Fibroblast of mammary gland (primary cell): ENCODE results near the gene HS1BP3.

Experiments used
- DNase-seq: peaks from one replicate; pipeline ENCODE4 v3.0.0-alpha.2; 2010; ENCODE audit warnings: low read depth
- H3K4me3 ChIP-seq: 2 replicates; pipeline ENCODE4 v1.5.1; 2011; ENCODE audit warnings: low read depth, mild to moderate bottlenecking, low read length, moderate library complexity; ENCODE audit not compliant: control insufficient read depth
- TF ChIP-seq, protein P1 (sequence below): conservative IDR thresholded peaks from 2 replicates; pipeline ENCODE4 v1.5.1; 2011; ENCODE audit warnings: low read depth, low read length, inconsistent platforms; ENCODE audit not compliant: control insufficient read depth, insufficient read depth

The HS1BP3 gene

DNA sequence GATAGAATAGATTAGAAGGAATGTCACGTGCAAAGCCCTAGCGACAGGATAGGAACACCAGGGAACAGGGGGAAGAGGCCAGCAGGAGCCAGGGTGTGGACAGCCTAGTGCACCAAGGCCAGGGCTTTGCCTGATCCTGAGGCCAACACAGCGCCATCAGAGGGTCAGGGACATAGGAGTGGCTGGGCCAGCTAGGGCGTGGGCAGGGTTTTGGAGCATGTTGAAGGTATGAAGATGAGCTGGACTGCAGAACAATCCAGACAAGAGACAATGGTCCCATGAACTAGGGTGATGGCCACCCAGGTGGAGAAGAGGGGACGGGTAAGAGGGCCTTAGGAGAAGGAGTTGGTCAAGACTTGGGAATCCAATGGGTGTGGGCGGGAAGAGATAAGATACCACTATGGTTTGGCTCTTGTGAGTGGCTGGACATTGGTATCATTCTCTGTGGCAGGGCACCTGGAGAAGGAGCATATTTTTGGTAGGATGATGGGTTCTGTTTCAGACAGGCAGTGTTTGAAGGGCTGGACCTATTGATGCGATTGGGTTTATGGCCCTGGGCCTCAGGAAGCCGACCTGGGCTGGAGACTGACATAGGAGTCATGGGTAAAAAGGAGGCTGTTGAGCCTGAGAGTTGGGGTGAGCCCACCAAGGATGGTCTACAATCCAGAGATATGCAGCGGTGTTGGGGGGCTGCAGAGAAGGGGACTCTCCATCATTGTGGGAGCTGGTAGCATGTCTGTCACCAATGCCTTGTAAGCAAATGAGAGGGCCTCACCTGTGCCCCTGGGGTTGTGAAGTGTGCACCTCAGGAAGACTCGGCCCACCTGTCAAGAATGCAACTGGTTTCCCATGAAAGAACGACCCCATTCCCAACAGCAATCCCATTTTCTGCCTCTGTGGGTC is 2.0 kb upstream of the HS1BP3 start:
- TF ChIP-seq, protein P1, sequence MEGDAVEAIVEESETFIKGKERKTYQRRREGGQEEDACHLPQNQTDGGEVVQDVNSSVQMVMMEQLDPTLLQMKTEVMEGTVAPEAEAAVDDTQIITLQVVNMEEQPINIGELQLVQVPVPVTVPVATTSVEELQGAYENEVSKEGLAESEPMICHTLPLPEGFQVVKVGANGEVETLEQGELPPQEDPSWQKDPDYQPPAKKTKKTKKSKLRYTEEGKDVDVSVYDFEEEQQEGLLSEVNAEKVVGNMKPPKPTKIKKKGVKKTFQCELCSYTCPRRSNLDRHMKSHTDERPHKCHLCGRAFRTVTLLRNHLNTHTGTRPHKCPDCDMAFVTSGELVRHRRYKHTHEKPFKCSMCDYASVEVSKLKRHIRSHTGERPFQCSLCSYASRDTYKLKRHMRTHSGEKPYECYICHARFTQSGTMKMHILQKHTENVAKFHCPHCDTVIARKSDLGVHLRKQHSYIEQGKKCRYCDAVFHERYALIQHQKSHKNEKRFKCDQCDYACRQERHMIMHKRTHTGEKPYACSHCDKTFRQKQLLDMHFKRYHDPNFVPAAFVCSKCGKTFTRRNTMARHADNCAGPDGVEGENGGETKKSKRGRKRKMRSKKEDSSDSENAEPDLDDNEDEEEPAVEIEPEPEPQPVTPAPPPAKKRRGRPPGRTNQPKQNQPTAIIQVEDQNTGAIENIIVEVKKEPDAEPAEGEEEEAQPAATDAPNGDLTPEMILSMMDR: no peak
- no peak for DNase-seq
- no peak overlapping the region for H3K4me3 ChIP-seq

DNA sequence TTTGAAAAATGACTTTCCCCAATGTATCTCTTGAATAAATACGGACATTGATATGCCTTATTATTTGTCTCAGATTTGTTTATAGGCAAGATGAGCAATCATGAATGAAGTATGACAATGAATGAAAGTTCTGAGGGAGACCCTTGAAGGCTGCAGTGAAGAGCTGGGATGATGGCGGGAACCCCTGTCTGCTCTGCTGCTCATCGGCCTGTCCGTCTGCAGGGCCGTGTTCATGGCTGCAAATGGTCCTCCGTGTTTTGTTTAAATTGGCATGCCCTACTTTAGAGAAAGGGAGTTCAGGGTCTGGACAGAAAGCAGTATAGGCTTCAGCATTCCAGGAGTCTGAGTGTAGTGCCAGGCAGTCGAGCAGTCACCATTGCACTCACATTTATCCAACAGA is 1.2 kb upstream of the HS1BP3 start:
- TF ChIP-seq, protein P1: no peak
- no peak for DNase-seq

DNA sequence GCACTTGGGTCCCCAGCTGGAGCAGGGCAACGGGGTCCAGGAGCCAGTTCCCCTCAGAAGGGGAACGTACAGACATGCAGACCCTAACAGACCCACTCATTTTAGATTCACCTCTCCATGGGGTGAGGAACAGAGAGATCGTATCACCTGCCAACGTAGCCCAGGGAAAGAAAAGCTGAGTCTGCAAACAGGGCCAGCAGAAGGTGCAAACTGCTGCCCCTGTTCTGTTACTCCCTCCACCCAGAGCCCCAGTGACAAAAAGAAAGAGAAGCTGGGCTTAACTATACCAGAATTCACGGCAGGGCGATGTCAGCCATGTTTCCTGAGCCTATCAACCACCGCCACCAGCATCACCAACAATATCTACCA is 817 bp upstream of the HS1BP3 start:
- peak overlapping the region; percentile 67 for H3K4me3 ChIP-seq
- no peak for DNase-seq
- TF ChIP-seq, protein P1: no peak

More for the DNA sequence above, 1.2 kb upstream of the HS1BP3 start:
- H3K4me3 ChIP-seq: no peak overlapping the region

DNA sequence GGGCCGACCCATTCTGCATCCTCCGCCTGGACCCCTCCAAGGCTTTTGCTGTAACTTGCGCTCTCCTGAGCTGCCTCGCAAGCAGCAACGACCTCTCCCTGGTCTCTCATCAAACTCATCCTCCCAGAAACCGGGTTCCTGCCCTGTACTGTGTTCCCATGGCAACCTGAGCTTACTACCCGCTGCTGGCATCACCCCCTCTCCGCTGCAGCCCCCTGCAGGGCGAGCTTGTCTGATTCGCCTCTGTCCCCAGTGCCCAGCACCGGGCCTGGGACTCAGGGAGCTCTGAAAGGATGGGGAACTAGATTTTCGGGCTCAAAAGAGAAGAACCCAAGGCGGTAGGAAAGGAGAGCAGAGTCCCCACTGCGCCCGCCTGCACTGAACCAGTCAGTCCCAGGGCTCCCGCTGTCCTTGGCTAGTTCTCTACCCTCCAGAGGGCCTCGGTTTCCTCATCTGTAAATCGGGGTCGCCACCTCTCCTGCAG is 463 bp downstream of the HS1BP3 start:
- peak overlapping the region; percentile 95 for H3K4me3 ChIP-seq
- peak; percentile 54 for DNase-seq
- TF ChIP-seq, protein P1: no peak

DNA sequence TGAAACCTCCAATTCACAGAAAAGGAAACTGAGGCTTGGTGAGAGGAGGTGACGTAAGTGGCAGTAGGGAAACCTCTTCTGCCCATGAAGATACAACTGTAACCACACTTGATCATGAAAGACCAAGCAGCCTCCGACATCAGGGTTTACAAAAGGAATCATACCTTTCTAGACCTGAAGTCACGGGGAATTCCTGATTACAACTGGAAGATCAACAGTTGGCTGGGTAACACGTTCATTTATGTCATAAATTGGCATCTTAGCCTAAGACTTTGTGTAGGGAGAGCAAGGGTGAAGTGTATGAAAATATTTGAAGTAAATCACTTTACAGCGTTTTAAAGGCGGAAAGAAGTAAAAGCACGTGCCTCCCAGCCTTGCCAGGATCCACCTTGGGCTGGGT is 922 bp downstream of the HS1BP3 start:
- DNase-seq: no peak
- TF ChIP-seq, protein P1: no peak
- peak overlapping the region; percentile 95 for H3K4me3 ChIP-seq

DNA sequence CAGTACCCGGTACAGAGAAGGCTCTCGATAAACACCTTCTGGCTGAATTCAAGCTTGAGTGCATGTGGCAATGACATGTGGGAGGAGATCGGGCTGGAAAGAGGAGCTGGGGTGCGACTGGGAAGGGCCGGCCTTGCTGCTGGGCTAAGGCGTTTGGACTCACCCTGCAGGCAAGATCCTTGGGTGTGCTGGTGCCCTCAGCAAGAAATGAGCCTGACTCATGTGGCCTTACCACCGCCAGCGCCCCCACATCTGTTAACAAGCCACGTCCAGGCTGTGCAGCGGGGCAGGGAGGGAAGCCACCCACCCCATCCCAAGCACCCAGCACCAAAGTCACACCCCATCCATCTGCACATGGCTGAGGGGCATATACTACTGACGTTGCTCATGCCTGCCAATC is 1.3 kb downstream of the HS1BP3 start:
- TF ChIP-seq, protein P1: no peak
- no peak overlapping the region for H3K4me3 ChIP-seq
- DNase-seq: peak; percentile 20

DNA sequence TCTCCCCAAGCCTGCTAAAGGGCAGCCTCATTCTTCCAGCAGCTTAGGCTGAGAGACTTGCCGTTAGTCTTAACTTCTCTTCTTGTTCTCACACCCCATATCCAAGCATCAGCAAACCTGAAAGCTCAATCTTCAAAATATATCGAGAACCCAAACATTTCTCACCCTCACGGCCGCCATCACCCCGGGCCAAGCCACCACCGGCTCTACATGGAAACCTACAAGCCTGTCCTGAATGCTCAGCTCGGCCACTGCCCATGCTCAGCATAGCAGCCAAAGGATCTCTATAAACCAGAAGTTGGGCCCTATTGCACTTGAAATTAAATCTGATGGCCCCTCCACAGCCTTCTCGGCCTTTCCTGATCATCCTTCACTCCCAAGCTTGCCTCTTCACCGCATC is 2.1 kb downstream of the HS1BP3 start:
- TF ChIP-seq, protein P1: no peak
- H3K4me3 ChIP-seq: no peak overlapping the region
- no peak for DNase-seq
